ENCODE measurements around the gene PKN1.

The PKN1 gene

GRCh38 chr19:14479309-14479974 lies 46.3 kb downstream of the PKN1 start:
- no peak for ATAC-seq
- TF ChIP-seq SNAI2 (CRISPR knock-in tag; IDR thresholded peaks at IDR 0.05) (no peak), RARB (CRISPR knock-in tag; IDR thresholded peaks at IDR 0.05) (no peak), TOX (CRISPR knock-in tag; IDR thresholded peaks at IDR 0.05; ENCODE audit: borderline replicate concordance) (no peak), CSRNP3 (CRISPR knock-in tag; IDR thresholded peaks at IDR 0.05) (no peak), TCF4 (CRISPR knock-in tag; IDR thresholded peaks at IDR 0.05; ENCODE audit: borderline replicate concordance) (no peak), ZC3H10 (CRISPR knock-in tag; IDR thresholded peaks at IDR 0.05) (no peak), CSDC2 (CRISPR knock-in tag; IDR thresholded peaks at IDR 0.05) (no peak), ZFP30 (CRISPR knock-in tag; IDR thresholded peaks at IDR 0.05) (no peak), ESRRG (CRISPR knock-in tag; IDR thresholded peaks at IDR 0.05) (no peak), ZFP3 (CRISPR knock-in tag; IDR thresholded peaks at IDR 0.05) (no peak), ZNF8 (CRISPR knock-in tag; IDR thresholded peaks at IDR 0.05) (no peak), ZNF70 (CRISPR knock-in tag; IDR thresholded peaks at IDR 0.05) (no peak), BACH2 (CRISPR knock-in tag; IDR thresholded peaks at IDR 0.05; ENCODE audit: borderline replicate concordance) (no peak), PATZ1 (CRISPR knock-in tag; IDR thresholded peaks at IDR 0.05; ENCODE audit: borderline replicate concordance) (no peak), ISL1 (CRISPR knock-in tag; IDR thresholded peaks at IDR 0.05) (no peak), TSHZ2 (CRISPR knock-in tag; IDR thresholded peaks at IDR 0.05) (no peak), PPARA (CRISPR knock-in tag; IDR thresholded peaks at IDR 0.05; ENCODE audit: borderline replicate concordance) (no peak), POU6F1 (CRISPR knock-in tag; IDR thresholded peaks at IDR 0.05; ENCODE audit: borderline replicate concordance, low read depth) (no peak), GLIS3 (CRISPR knock-in tag; IDR thresholded peaks at IDR 0.05) (no peak)

- ATAC-seq = peak; percentile 56
- no peak for TF ChIP-seq ZFP3 (CRISPR knock-in tag; IDR thresholded peaks at IDR 0.05)
- TF ChIP-seq BACH2 (CRISPR knock-in tag; IDR thresholded peaks at IDR 0.05; ENCODE audit: borderline replicate concordance) = no peak
- TF ChIP-seq TSHZ2 (CRISPR knock-in tag; IDR thresholded peaks at IDR 0.05) = no peak
- no peak for TF ChIP-seq ZNF70 (CRISPR knock-in tag; IDR thresholded peaks at IDR 0.05)
- no peak for TF ChIP-seq ZNF8 (CRISPR knock-in tag; IDR thresholded peaks at IDR 0.05)
- no peak for TF ChIP-seq CSDC2 (CRISPR knock-in tag; IDR thresholded peaks at IDR 0.05)
- TF ChIP-seq ARNTL (CRISPR knock-in tag; IDR thresholded peaks at IDR 0.05; ENCODE audit: borderline replicate concordance, low read depth) = no peak
- no peak for TF ChIP-seq RARB (CRISPR knock-in tag; IDR thresholded peaks at IDR 0.05)
- TF ChIP-seq OSR1 (CRISPR knock-in tag; IDR thresholded peaks at IDR 0.05) = no peak
- no peak for TF ChIP-seq CSRNP3 (CRISPR knock-in tag; IDR thresholded peaks at IDR 0.05)
- TF ChIP-seq SNAI2 (CRISPR knock-in tag; IDR thresholded peaks at IDR 0.05) = no peak
- TF ChIP-seq POU6F1 (CRISPR knock-in tag; IDR thresholded peaks at IDR 0.05; ENCODE audit: borderline replicate concordance, low read depth) = no peak
- TF ChIP-seq ZFP30 (CRISPR knock-in tag; IDR thresholded peaks at IDR 0.05) = no peak
- TF ChIP-seq CREB5 (CRISPR knock-in tag; IDR thresholded peaks at IDR 0.05; ENCODE audit: low read depth) = no peak
- no peak for TF ChIP-seq PPARA (CRISPR knock-in tag; IDR thresholded peaks at IDR 0.05; ENCODE audit: borderline replicate concordance)
Measured at GRCh38 chr19:14479975-14480699, 47.0 kb downstream of the PKN1 start.
